HG03135 (cell line): ENCODE data around the gene CTNNBIP1.
A peak's percentile ranks its signal among the peaks of the same experiment; 100 is the strongest.

Experiments used
- ATAC-seq: cut with Tn5 transposase; IDR thresholded peaks from one replicate; pipeline ENCODE4 v1.9.1; 2021; ENCODE audit warnings: mild to moderate bottlenecking, moderate library complexity; ENCODE audit not compliant: unreplicated experiment

Gene CTNNBIP1

DNA sequence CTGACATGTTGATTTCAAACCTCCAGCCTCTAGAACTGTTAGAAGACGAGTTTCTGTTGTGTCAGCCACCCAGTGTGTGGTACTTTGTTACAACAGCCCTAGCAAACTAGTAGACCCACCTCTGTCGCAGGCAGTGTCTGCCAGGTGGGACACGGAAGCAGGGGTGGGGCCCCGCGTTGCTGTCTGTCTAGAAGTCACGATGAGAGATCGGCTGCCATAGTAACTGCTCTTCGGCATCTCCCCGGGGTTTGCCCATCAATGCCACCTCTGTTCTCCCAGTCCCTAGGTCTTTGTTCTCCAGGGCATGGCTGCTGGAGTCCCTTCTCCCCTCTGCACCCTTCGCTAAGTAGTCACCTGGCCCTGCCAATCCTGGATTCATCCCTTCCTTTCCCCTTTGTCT, 71.1 kb downstream of the CTNNBIP1 start:
- ATAC-seq: no peak

- no peak for ATAC-seq
Measured at GRCh38 chr1:9836632-9836960, 73.5 kb downstream of the CTNNBIP1 start.

DNA sequence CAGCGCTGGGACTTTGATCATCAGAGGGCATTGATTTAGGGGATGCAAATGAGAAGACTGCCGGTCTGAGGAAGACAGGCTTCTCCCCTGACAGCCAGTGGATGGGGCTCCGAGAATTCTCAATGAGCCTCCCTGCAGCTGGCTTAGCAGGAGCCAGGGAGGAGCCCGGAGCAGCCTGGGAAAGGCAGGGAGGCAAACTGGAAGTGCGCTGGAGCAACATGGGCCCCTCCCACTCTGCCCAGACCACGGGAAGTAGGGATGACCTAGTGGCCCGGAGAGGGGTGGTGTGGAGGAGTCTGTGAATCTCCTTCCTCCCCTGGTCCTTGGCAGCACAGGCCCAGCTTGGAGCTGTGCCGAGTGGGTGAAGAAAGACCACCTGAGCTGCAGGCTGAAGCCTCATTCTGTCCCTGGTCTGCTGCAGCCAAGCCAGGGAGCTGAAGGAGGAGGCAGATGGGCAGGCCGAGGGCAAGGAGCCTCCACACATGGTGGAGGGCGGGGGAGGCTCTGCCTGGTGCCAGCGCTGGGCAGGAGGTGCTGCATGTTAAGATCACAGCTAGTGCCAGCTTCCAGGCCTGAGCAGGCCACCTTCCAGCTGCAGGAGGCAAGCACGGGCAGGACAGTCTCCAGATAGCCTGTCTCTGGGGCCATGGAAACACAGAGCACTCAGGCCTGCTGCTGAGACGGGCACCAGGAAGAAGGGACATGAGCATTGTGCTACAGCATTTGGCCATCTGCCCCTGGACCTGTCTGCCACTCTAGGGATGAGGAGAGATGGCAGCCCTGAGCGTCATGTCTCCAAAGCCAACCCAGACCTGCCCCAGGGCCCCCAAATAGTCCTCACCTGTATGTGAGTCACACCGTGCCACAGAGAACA, 74.1 kb downstream of the CTNNBIP1 start:
- no peak for ATAC-seq

GRCh38 chr1:9835404-9835757, 74.7 kb downstream of the CTNNBIP1 start:
- ATAC-seq: no peak

DNA sequence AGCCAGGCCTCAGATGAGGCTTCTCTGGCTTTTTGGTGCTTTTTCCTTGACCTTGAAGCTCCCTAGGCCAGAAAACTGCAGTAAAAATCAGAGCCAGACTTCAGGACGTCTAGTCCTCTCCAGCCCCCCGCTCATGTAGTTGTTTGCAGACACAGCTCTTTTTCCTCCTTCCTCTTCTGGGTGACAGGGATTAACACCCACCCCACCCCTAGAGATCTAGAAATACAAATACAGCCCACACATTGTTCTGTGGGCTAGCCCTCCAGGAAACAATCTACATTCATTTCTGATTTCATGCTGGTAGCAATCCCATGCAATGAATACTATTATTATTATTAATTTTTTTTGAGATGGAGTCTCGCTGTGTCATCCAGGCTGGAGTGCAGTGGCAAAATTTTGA, 76.4 kb downstream of the CTNNBIP1 start:
- ATAC-seq: no peak

DNA sequence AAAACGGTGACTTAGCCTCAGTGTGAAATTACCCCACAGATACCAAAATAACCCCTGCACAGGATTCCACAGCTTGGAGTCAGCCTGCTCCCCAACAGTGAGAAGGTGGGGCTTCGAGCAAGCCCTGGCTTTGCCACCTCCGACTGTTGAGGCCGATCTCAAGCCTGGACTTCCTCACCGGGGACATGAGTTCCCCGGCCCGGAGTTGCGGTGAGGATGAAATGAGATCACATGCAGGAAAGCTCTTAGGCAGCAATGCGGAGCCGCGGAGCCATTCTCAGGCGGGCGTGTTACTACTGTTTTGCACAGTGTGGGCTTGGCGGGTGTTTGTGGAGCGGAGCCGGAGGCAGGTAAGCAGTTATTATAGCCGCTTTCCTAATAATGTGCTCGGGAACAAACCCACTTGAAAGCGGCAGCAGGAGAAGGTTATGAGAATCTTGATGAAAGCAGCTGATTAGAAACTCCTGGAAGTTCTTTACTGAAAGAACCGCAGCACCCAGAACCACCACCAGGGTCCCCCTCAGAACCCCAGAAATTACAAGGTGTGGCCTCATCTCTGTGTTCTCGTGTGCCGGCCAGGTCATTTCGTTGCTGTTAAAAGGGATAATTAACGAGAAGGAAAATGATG, 82.4 kb downstream of the CTNNBIP1 start:
- ATAC-seq: no peak

DNA sequence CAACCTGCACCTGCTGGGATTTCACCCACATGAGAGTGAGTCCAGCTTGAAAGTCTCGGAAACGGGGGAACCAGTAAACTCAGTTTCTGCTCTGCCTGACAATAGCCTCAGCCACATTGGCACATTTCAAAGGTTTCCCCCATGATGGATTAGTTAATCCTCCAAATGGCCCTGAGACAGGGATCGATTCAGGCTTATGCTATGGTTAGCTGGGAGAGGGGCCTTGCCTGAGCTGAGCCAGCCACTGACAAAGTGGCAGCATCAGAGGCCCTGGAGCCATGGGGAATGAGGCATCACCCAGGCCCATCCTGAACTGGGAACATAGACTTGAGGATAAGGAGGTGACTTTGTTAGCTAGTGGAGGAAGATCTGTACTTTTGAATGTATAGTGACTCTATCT, 83.5 kb downstream of the CTNNBIP1 start:
- ATAC-seq: no peak

GRCh38 chr1:9826087-9826486, 84.0 kb downstream of the CTNNBIP1 start:
- no peak for ATAC-seq

DNA sequence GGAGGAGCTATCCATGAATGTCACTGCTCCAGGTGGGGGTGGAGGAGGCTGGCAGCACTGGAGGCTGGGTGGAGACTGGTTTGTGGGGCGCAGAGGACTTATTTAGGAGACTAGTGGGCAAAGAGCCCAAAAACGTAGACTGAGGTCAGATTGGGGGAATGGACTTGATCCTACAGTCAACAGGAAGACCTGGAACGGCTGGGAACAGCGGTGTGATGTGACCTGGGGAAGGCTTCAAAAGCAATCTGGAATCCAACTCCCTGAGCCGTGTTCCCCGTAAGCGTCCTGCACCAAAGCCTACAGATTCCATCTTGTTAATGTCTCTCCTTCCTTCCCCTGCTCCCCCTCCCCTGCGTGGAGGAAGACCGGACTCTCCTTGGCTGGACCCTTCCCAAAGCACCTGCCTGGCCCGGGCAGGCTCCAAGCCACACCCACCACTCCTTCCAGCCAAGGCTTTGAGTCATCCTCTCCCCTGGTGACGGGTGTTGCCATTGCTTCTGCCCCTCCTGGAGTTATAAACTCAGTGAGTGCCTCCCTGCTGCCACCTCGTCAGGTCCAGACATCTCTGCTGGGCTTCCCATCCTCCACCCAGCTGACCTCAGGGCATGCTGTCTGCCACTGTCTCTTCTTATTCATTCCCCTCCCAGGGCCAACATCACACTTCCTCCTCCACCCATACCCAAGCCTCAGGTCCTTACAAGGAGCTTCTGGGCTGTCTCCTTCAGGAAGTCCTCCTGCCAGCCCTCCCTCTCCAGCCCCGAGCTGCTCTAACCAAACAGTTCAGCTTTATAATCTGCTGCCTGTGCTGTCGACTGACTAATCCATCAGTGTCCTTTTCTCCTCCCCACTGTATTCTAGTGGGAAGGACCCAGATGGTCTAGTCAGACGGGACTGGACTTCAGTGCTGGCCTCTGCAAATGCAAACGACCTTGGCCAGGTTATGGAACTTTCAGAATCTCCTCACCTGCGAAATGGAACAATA, 84.7 kb downstream of the CTNNBIP1 start:
- ATAC-seq: no peak

DNA sequence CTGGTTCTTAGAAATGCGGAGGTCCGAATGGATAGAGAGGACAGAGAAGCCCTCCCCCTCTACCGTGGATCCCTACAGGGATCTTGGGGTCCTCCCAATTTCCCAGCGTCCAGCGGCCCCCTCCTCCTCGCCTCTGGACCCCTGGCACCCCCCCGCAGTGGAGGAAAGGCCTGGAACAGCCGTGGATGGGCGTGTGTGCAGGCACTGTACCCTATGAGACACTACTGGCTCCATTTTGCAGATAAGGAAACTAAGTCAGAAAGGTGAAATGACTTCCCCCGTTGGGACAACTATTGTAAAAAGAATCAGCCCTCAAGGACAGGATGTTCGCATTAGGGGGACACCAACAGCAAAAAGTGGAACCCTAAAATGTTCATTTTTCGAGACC, 85.4 kb downstream of the CTNNBIP1 start:
- ATAC-seq: no peak

GRCh38 chr1:9823943-9824701, 85.9 kb downstream of the CTNNBIP1 start, which contains the start of gene CLSTN1:
Gene CLSTN1 (minus strand): TSS chr1:9823965. CDS start chr1:9823733, 232 bp downstream.
- peak; percentile 59 for ATAC-seq

- ATAC-seq: peak; percentile 32
Measured at GRCh38 chr1:9823693-9823942, 86.5 kb downstream of the CTNNBIP1 start.

- peak; percentile 15 for ATAC-seq
Measured at GRCh38 chr1:9822897-9823692, 87.0 kb downstream of the CTNNBIP1 start.

DNA sequence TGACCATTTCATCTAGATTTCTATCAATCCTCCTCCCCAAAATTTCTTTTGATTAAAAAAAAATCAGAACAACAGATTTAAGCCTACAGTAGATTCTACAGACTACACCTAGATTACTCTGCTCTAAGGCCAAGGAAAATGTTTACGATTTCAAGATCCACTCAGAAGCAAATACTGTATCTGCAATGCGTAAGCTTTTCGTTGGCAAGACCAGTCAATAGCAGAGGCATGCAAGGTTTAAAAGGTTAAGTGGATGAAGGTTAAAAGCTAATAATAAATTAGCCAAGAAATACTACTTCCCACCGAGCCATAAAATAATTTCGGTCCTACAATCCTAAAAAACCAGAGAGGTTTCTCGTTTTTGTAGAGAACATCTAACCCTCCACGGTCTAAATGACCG, 87.6 kb downstream of the CTNNBIP1 start:
- ATAC-seq: no peak

DNA sequence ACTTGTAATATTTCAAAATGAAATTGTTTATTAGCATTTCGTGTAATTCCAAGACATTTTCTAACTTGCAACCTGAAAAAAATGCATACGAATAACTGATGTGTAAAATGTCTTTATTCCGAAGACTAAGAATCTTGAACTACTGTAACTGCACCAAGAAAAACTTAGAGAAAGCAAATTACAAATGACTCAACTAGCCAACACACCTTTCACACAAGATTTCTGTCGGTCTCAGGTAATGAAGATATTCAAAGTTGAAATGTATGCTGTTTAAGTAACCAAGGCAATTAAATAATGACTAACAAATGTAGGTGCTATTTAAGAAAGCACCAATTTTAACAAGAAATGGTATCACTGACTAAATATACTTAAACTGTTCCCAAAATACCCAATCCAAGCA, 88.4 kb downstream of the CTNNBIP1 start:
- no peak for ATAC-seq

- no peak for ATAC-seq
Measured at GRCh38 chr1:9820521-9820920, 89.5 kb downstream of the CTNNBIP1 start.

DNA sequence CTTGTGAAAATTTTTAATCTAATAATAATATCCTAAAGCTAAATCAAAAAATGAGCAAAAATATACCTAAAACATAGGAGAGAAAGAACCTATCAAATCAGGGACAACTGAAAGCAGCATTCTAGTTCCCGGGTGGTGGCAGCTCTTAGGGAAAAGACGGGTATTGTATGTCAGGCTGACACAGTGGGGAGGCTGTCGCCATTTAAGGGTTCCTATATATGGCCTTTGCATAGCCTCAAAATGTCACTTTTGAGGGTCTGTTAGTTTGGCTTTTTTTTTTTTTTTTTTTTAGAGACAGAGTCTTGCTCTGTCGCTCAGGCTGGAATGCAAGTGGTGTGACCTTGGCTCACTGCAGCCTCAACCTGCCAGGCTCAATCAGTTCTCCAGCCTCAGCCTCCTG, 92.3 kb downstream of the CTNNBIP1 start:
- ATAC-seq: no peak

DNA sequence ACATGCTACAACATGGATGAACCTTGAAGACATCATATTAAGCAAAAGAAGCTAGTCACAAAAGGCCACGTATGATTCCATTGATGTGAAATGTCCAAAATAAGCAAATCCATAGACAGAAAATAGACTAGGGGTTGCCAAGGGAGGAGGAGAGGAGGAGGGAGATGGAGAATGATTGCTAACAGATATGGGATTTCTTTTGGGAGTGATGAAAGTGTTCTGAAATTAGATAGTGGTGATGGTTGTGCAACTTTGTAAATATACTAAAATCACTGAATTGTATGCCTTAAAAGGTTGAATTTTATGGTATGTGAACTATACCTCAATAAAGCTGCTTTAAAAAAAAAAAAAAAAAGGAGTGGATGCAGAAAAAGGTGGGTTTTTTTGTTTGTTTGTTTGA, 93.9 kb downstream of the CTNNBIP1 start:
- ATAC-seq: no peak

GRCh38 chr1:9815150-9815549, 94.9 kb downstream of the CTNNBIP1 start:
- no peak for ATAC-seq

GRCh38 chr1:9814619-9815018, 95.5 kb downstream of the CTNNBIP1 start:
- ATAC-seq: no peak
